IPS-18c (cell line): ENCODE data around the gene OR2M3.
"Not testable (repeated sequence)": the region's sequence is repeated elsewhere in the genome, so short reads cannot be mapped to it uniquely, and the experiment has no call there.

Experiments
- H3K4me3 ChIP-seq: 2 replicates; pipeline ENCODE4 v1.7.0; 2013; ENCODE audit warnings: low read depth, mild to moderate bottlenecking, low read length, moderate library complexity; ENCODE audit not compliant: insufficient read depth
- H3K9me3 ChIP-seq: one replicate; pipeline ENCODE4 v1.6.1; 2013; ENCODE audit warnings: mild to moderate bottlenecking, low read length, moderate library complexity; ENCODE audit not compliant: control insufficient read depth, insufficient read depth

Gene OR2M3, protein sequence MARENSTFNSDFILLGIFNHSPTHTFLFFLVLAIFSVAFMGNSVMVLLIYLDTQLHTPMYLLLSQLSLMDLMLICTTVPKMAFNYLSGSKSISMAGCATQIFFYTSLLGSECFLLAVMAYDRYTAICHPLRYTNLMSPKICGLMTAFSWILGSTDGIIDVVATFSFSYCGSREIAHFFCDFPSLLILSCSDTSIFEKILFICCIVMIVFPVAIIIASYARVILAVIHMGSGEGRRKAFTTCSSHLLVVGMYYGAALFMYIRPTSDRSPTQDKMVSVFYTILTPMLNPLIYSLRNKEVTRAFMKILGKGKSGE

GRCh38 chr1:248196965-248197364, at the start of gene OR2M3:
Gene OR2M3, plus strand, starts transcription at chr1:248197265. Its CDS starts 5,803 bp downstream, at chr1:248203068.
- Histone ChIP-seq H3K4me3 (no peak within 1 kb of the TSS), H3K9me3 (no peaks in the 10 kb centered on the region)

DNA sequence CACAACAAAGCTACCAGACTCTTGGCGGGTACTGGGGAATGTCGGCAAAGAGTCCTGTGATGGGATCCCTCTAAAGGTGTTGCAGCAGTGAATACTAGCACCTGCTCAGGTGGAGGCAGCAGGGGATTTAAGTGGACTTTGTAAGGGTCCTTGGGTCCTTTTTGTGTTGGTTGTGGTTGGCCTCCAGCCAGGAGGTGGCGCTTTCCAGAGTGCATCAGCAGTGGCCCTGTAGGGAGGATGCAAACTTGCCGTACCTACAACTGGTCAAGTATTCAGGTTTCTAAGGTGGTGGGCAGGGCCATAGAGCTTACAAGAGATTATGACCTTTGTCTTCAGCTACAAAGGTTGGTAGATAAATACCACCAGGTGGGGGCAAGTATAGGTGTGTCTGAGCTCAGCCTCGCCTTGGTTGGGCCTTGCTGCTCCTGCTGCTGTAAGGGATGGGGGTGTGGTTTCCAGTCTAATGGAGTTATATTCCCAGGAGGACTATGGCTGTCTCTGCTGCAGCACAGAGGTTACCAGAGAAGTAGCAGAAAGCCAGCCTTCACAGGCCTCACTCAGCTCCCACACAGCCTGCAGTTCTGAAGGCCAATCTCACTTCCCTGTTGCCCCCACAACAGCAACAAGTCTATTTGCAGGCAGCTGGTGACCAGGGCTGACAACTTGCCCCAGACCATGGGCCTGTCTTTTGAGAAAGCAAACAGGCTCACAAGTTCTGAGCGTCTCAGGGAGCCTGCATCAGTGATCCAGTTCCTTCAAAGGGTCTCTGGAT, 44.8 kb upstream of the OR2M3 start:
- peaks cover 2% of the 10 kb centered on the region for H3K9me3 ChIP-seq
- H3K4me3 ChIP-seq: no peak overlapping the region

- H3K9me3 ChIP-seq: peaks cover 2% of the 10 kb centered on the region
- no peak overlapping the region for H3K4me3 ChIP-seq
These were observed 41.1 kb upstream of the OR2M3 start for GRCh38 chr1:248155927-248156326.

- Histone ChIP-seq H3K4me3 (no peak overlapping the region), H3K9me3 (no peaks in the 10 kb centered on the region)
These were observed 38.3 kb upstream of the OR2M3 start for GRCh38 chr1:248158758-248159157.

GRCh38 chr1:248164031-248164430, 33.0 kb upstream of the OR2M3 start:
- Histone ChIP-seq H3K4me3 (no peak overlapping the region), H3K9me3 (no peaks in the 10 kb centered on the region)

DNA sequence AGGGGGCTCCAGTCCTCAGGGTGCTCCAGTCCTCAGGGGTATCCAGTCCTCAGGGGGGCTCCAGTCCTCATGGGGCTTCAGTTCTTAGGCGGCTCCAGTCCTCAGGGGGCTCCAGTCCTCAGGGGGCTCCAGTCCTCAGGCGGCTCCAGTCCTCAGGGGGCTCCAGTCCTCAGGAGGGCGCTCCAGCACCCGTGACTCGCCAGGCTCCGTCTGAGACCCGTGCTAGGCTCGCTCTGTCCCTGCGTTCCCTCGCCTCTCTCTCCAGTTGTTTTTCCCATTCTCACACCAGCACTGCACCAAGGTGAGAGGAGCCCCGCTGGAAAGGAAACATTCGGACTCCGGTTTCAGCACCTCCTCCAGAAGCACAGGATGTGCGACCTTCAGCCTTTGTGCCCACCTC, 31.9 kb upstream of the OR2M3 start:
- no peaks in the 10 kb centered on the region for H3K9me3 ChIP-seq
- no peak overlapping the region for H3K4me3 ChIP-seq

GRCh38 chr1:248174521-248174920, 22.5 kb upstream of the OR2M3 start, which contains the start of gene OR2M2:
Gene OR2M2, plus strand, starts transcription at chr1:248174821. Its CDS starts 5,165 bp downstream, at chr1:248179986.
- no peaks in the 10 kb centered on the region for H3K9me3 ChIP-seq
- no peak within 1 kb of the TSS for H3K4me3 ChIP-seq

GRCh38 chr1:248183996-248184395, 13.1 kb upstream of the OR2M3 start:
- H3K4me3 ChIP-seq: no peak overlapping the region
- peaks cover 4% of the 10 kb centered on the region for H3K9me3 ChIP-seq

DNA sequence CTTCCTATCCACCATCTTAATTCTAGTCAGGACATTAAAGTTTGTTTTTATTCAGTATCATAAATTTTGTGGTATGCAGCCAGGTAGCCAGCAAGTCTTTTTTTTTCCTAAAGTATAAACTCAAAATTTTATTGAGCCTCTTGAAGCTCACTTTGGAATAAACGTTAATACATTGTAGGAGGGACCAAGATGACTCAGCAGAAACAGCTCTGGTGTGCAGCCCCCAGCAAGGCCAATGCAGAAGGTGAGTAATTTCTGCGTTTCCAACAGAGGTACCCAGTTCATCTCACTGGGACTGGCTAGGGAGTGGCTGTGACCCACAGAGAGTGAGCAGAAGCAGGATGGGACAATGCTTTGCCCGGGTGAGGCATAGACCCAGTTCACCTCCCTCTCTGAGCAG, 9.7 kb upstream of the OR2M3 start:
- H3K9me3 ChIP-seq: no peaks in the 10 kb centered on the region
- H3K4me3 ChIP-seq: no peak overlapping the region

- Histone ChIP-seq H3K9me3 (no peaks in the 10 kb centered on the region), H3K4me3 (no peak overlapping the region)
These were observed 8.0 kb upstream of the OR2M3 start for GRCh38 chr1:248189026-248189425.

- no peaks in the 10 kb centered on the region for H3K9me3 ChIP-seq
- H3K4me3 ChIP-seq: no peak overlapping the region
These were observed 2.9 kb upstream of the OR2M3 start for GRCh38 chr1:248194117-248194516.

- H3K4me3 ChIP-seq: no peak overlapping the region
- H3K9me3 ChIP-seq: no peaks in the 10 kb centered on the region
These were observed 18.8 kb downstream of the OR2M3 start for GRCh38 chr1:248215880-248216279.

DNA sequence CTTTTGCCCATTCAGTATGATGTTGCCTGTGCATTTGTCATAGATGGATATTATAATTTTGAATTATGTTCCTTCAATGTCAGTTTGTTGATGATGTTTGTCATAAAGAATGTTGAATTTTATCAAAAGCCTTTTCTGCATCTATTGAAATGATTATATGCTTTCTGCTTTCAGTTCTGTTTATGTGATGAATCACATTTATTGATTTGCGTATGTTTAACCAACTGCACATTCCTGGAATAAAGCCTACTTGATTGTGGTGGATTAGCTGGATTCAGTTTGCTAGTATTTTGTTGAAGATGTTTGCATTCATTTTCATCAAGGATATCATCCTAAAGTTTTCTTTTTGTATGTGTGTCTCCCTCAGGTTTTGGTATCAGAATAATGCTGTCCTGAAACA, 28.5 kb downstream of the OR2M3 start:
- no peak overlapping the region for H3K4me3 ChIP-seq
- H3K9me3 ChIP-seq: no peaks in the 10 kb centered on the region

- no peak overlapping the region for H3K4me3 ChIP-seq
- no peaks in the 10 kb centered on the region for H3K9me3 ChIP-seq
These were observed 32.4 kb downstream of the OR2M3 start for GRCh38 chr1:248229360-248229908.

DNA sequence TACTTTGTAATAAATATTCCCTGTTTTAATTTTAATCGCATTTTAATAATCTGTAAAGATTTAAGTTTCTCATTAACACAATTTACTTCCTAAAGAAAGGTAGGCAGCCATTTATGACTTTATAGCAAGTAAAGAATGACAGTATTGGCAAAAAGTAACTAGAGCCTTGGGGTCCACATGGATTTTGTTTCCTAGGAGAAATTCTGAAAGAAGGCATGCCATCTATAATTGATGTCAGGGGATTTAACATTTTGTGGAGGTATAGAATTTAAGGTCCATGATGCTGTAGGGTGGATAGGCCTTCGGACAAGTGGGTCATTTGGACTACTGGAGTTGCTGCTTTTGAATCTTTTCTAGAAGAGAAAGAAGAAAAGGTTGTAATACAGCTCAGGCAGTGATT, 34.1 kb downstream of the OR2M3 start, which contains the start of gene OR2M4:
TSS of gene OR2M4 (plus strand) at position 301 of the 400 bp plus-strand sequence. CDS start 7,512 bp downstream, outside the sequence.
- Histone ChIP-seq H3K4me3 (no peak within 1 kb of the TSS), H3K9me3 (no peaks in the 10 kb centered on the region)

DNA sequence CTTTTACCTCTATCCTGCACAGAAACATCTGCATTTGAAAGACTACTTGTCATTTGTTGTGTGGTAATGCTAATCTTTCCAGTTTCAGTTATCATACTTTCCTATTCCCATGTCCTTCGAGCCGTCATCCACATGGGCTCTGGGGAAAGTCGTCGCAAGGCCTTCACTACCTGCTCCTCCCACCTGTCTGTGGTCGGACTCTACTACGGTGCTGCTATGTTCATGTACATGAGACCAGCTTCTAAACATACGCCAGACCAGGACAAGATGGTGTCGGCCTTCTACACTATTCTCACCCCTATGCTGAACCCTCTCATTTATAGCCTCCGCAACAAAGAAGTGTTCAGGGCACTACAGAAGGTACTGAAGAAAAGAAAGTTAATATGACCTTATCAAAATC, 42.4 kb downstream of the OR2M3 start:
- H3K4me3 ChIP-seq: no peak overlapping the region
- peaks cover 2% of the 10 kb centered on the region for H3K9me3 ChIP-seq

- Histone ChIP-seq H3K4me3 (no peak overlapping the region), H3K9me3 (peaks cover 2% of the 10 kb centered on the region)
These were observed 46.1 kb downstream of the OR2M3 start for GRCh38 chr1:248243204-248243603.

GRCh38 chr1:248259309-248259708, 62.2 kb downstream of the OR2M3 start:
- H3K4me3 ChIP-seq, H3K9me3 ChIP-seq: not testable (repeated sequence)
